CD14-positive monocyte (primary cell): ENCODE results near the gene INPP4A. TPM values are rescaled to one million over a fixed set of nuclear protein-coding genes. Genes with fewer than 3 reads are reported as not detected.

Experiments
- DNase-seq, 3 donors: peaks; one replicate each; pipeline ENCODE4 v3.0.0-alpha.2; 2011 to 2022
- H2AFZ ChIP-seq: 2 replicates; pipeline ENCODE4 v1.6.0; 2012; ENCODE audit warnings: mild to moderate bottlenecking, low read depth, low read length, inconsistent platforms; ENCODE audit not compliant: insufficient read depth, poor library complexity, severe bottlenecking
- H3K27ac ChIP-seq, 2 donors: 1 replicate in 1 of 2; 2 replicates in 1 of 2; pipeline ENCODE4 v1.5.1; 2012 to 2013; ENCODE audit warnings: low read length in 2 of 2, control low read depth in 1 of 2, inconsistent platforms in 1 of 2, low read depth in 1 of 2, mild to moderate bottlenecking in 1 of 2
- H3K27me3 ChIP-seq, 2 donors: one replicate each; pipeline versions ENCODE4 v1.6.0 to v1.6.1; 2011 to 2013; ENCODE audit warnings: low read length in 2 of 2; ENCODE audit not compliant: control insufficient read depth in 2 of 2, insufficient read depth in 2 of 2
- H3K36me3 ChIP-seq, 2 donors: replicated peaks in 1 of 2; 1 replicate in 1 of 2; 2 replicates in 1 of 2; pipeline versions ENCODE4 v1.5.1 to v1.6.1; 2012 to 2013; ENCODE audit warnings: low read length in 2 of 2, control low read depth in 1 of 2, inconsistent platforms in 1 of 2, mild to moderate bottlenecking in 1 of 2; ENCODE audit not compliant: insufficient read depth in 2 of 2, control insufficient read depth in 1 of 2
- H3K4me1 ChIP-seq, 2 donors: 1 replicate in 1 of 2; 2 replicates in 1 of 2; pipeline versions ENCODE4 v1.5.1 to v1.6.1; 2012 to 2013; ENCODE audit warnings: low read length in 2 of 2, control low read depth in 1 of 2, inconsistent platforms in 1 of 2, mild to moderate bottlenecking in 1 of 2, moderate library complexity in 1 of 2; ENCODE audit not compliant: insufficient read depth in 2 of 2, control insufficient read depth in 1 of 2
- H3K4me2 ChIP-seq: replicated peaks from 2 replicates; pipeline ENCODE3; 2012; ENCODE audit warnings: low read length, moderate library complexity, mild to moderate bottlenecking; ENCODE audit not compliant: poor library complexity, severe bottlenecking; ENCODE audit errors: extremely low read depth
- H3K4me3 ChIP-seq, 3 experiments: fragments of 200-600 bp in 1 of 3; sonication (generic) in 1 of 3; replicated peaks in 1 of 3; 1 replicate in 2 of 3; 2 replicates in 1 of 3; pipeline ENCODE4 v1.5.1; 2011 to 2013; ENCODE audit warnings: low read length in 3 of 3, mild to moderate bottlenecking in 3 of 3, control low read depth in 2 of 3, low read depth in 2 of 3, inconsistent platforms in 1 of 3, moderate library complexity in 1 of 3
- H3K79me2 ChIP-seq: 2 replicates; pipeline ENCODE4 v1.6.0; 2012; ENCODE audit warnings: mild to moderate bottlenecking, control low read depth, inconsistent platforms, low read length, moderate library complexity; ENCODE audit not compliant: insufficient read depth
- H3K9ac ChIP-seq: 2 replicates; pipeline ENCODE4 v1.6.0; 2017; ENCODE audit warnings: low read length, mild to moderate bottlenecking; ENCODE audit not compliant: insufficient read depth, poor library complexity, severe bottlenecking
- H3K9me3 ChIP-seq, 2 donors: replicated peaks in 1 of 2; 1 replicate in 1 of 2; 2 replicates in 1 of 2; pipeline versions ENCODE4 v1.5.1 to v1.6.1; 2012 to 2013; ENCODE audit warnings: low read length in 2 of 2, control low read depth in 1 of 2; ENCODE audit not compliant: control insufficient read depth in 1 of 2, insufficient read depth in 1 of 2
- H4K20me1 ChIP-seq: 2 replicates; pipeline ENCODE4 v1.6.0; 2012; ENCODE audit warnings: mild to moderate bottlenecking, low read length, control low read depth, moderate library complexity; ENCODE audit not compliant: insufficient read depth
- H3K27ac Mint-ChIP-seq, 7 donors: one replicate each; pipeline ENCODE4 v1.8.0; 2020; ENCODE audit warnings: mild to moderate bottlenecking in 7 of 7, mixed read lengths in 7 of 7, moderate library complexity in 6 of 7, inconsistent platforms in 2 of 7
- H3K27me3 Mint-ChIP-seq, 3 donors: one replicate each; pipeline ENCODE4 v1.8.0; 2021 to 2022; ENCODE audit warnings: low read depth in 3 of 3, mild to moderate bottlenecking in 3 of 3, mixed read lengths in 3 of 3, moderate library complexity in 3 of 3, inconsistent platforms in 1 of 3
- H3K36me3 Mint-ChIP-seq, 2 donors: one replicate each; pipeline ENCODE4 v1.8.0; 2020; ENCODE audit warnings: mixed read lengths in 2 of 2, inconsistent platforms in 1 of 2, mild to moderate bottlenecking in 1 of 2
- H3K4me1 Mint-ChIP-seq: one replicate; pipeline ENCODE4 v1.8.0; 2020; ENCODE audit warnings: mild to moderate bottlenecking, mixed read lengths
- H3K4me3 Mint-ChIP-seq, 2 donors: one replicate each; pipeline ENCODE4 v1.8.0; 2020; ENCODE audit warnings: mild to moderate bottlenecking in 2 of 2, mixed read lengths in 2 of 2, moderate library complexity in 1 of 2
- H3K9me3 Mint-ChIP-seq, 7 donors: one replicate each; pipeline ENCODE4 v1.8.0; 2020 to 2022; ENCODE audit warnings: mixed read lengths in 7 of 7, mild to moderate bottlenecking in 6 of 7, moderate library complexity in 6 of 7, inconsistent platforms in 2 of 7
- WGBS: methylation state at CpG from one replicate; pipeline ENCODE4 v1.1.5; 2013; ENCODE audit warnings: missing lambda C conversion rate; ENCODE audit not compliant: insufficient coverage; 5-methylcytosine and 5-hydroxymethylcytosine counted together
- intact Hi-C, 2 donors: fragments of 100-400 bp; cut with micrococcal nuclease; formaldehyde crosslinking; loops; one replicate each; pipeline versions ENCODE4 v1.15.0 to v1.15.1; 2023
- polyA plus RNA-seq, 3 donors: library from polyadenylated mRNA; depleted of rRNA in 1 of 3; unstranded in 2 of 3; stranded (reverse) in 1 of 3; fragments of 300-500 nt in 2 of 3; fragments of >200 nt in 1 of 3; fragmentation: Illumina TruSeq in 2 of 3; gene quantifications; 1 replicate in 2 of 3; 2 replicates in 1 of 3; pipeline ENCODE4 v1.2.3, GENCODE V29; 2012 to 2021
- TF ChIP-seq, protein P1 (sequence below): fragments of 200-600 bp; IDR thresholded peaks from one replicate; pipeline ENCODE4 v1.8.0; 2022; ENCODE audit warnings: antibody characterized with exemption, mild to moderate bottlenecking

Gene INPP4A
- polyA plus RNA-seq, 3 donors, result 13.7 to 52.4 (median 20.7) TPM

DNA sequence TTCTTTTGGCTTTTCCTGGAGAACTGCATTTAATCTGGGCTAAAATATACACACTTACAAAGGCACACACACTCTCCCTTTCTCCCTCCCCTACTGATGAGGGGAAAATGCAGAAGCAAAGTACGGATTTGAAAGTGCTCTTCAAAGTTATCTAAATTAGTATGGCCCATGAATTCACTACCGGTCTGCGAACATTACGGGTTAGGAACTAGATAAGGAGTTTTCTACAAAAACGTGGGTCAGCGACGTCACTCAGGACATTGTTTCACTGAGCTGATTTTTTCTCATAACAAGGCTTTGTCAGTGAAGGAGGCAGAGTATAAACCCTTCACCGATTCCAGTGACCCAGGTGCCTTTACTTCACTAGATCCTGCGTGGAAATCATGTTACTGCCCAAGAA lies 116.4 kb downstream of the INPP4A start:
- TF ChIP-seq, protein P1, sequence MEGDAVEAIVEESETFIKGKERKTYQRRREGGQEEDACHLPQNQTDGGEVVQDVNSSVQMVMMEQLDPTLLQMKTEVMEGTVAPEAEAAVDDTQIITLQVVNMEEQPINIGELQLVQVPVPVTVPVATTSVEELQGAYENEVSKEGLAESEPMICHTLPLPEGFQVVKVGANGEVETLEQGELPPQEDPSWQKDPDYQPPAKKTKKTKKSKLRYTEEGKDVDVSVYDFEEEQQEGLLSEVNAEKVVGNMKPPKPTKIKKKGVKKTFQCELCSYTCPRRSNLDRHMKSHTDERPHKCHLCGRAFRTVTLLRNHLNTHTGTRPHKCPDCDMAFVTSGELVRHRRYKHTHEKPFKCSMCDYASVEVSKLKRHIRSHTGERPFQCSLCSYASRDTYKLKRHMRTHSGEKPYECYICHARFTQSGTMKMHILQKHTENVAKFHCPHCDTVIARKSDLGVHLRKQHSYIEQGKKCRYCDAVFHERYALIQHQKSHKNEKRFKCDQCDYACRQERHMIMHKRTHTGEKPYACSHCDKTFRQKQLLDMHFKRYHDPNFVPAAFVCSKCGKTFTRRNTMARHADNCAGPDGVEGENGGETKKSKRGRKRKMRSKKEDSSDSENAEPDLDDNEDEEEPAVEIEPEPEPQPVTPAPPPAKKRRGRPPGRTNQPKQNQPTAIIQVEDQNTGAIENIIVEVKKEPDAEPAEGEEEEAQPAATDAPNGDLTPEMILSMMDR, result no peak
- Mint-ChIP-seq H3K4me1 (peaks cover 26% of the 10 kb centered on the region), H3K27ac (no peak overlapping the region), H3K9me3 (no peaks in the 10 kb centered on the region), H3K36me3 (peaks cover 82 to 96% of the 10 kb centered on the region in 2 donors), H3K27me3 (no peaks in the 10 kb centered on the region), H3K4me3 (no peak overlapping the region)
- peaks cover 28% of the 10 kb centered on the region for H4K20me1 ChIP-seq
- H2AFZ ChIP-seq, result no peak overlapping the region
- H3K4me2 ChIP-seq, result no peak overlapping the region
- no peak for DNase-seq
- H3K36me3 ChIP-seq, result peaks cover 95 to 100% of the 10 kb centered on the region in 2 donors
- no peak overlapping the region for H3K4me3 ChIP-seq
- H3K27me3 ChIP-seq, result no peaks in the 10 kb centered on the region
- no peaks in the 10 kb centered on the region for H3K79me2 ChIP-seq
- H3K4me1 ChIP-seq, result no peaks in the 10 kb centered on the region
- H3K27ac ChIP-seq, result no peak overlapping the region
- H3K9ac ChIP-seq, result no peak overlapping the region
- intact Hi-C loops, result no loop called here
- 96% methylated on average over 5 of the region's 9 CpGs for WGBS
- H3K9me3 ChIP-seq, result no peaks in the 10 kb centered on the region

DNA sequence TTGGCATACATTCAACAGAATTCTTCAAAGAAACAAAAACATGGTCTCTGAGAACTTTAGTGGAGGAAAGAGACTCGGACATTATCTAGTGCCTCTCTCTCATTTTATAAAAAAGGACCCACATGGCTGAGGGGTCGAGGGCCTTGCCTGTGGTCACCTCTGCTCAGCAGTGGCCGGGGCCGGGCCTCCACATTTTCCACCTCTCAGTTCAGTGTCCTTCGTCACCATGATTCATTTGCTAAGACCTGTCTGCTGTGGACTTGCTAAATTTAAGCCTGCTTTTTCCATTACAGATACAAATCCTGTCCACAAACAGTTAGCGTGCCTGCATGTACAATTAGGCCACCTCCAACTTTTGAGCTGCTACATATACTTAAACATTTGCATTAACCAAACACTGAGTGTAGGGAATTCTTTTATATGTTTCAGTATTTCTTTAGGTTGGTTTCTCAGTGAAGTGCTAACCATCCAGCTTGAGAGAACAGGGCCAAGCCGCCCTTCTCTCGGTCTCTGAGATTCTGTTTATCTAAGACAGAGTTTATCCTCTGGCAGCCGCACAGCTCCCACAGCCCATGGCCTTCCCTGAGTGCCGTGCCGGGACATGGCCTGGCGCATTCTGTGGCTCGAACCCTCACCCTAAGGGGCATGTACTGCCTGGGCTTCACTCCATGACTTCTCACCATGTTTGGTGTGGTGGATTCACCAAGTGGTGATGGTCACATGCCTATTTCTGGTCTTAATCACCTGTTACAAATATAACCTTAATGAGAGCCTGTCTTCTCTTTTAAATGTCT lies 117.4 kb downstream of the INPP4A start:
- Mint-ChIP-seq H3K4me1 (peaks cover 18% of the 10 kb centered on the region), H3K4me3 (no peak overlapping the region), H3K36me3 (peaks cover 82 to 96% of the 10 kb centered on the region in 2 donors), H3K27ac (peak overlapping the region in 2 of 7 donors; percentile 51 to 76), H3K9me3 (no peaks in the 10 kb centered on the region), H3K27me3 (no peaks in the 10 kb centered on the region)
- Histone ChIP-seq H3K9me3 (no peaks in the 10 kb centered on the region), H3K9ac (no peak overlapping the region), H3K36me3 (peaks cover 97 to 100% of the 10 kb centered on the region in 2 donors), H3K4me3 (no peak overlapping the region), H2AFZ (no peak overlapping the region), H3K4me2 (no peak overlapping the region), H3K27me3 (no peaks in the 10 kb centered on the region), H3K4me1 (no peaks in the 10 kb centered on the region), H4K20me1 (peaks cover 24% of the 10 kb centered on the region), H3K79me2 (no peaks in the 10 kb centered on the region), H3K27ac (no peak overlapping the region)
- DNase-seq, result no peak
- intact Hi-C loops, result no loop called here
- whole genome bisulfite sequencing, result 100% methylated on average over 6 of the region's 13 CpGs
- TF ChIP-seq, protein P1, result no peak
